Ishikawa (cell line): ENCODE results near the gene HNRNPU.

Experiments used
- CEBPB ChIP-seq: IDR thresholded peaks from 2 replicates; pipeline ENCODE4 v1.6.1; 2012
- CREB1 ChIP-seq: IDR thresholded peaks from 2 replicates; pipeline ENCODE4 v1.6.1; 2012; ENCODE audit warnings: low read depth
- EGR1 ChIP-seq: IDR thresholded peaks from 2 replicates; pipeline ENCODE4 v1.6.1; 2012
- EP300 ChIP-seq: IDR thresholded peaks from 2 replicates; pipeline ENCODE4 v1.6.1; 2012; ENCODE audit warnings: borderline replicate concordance
- FOXM1 ChIP-seq: IDR thresholded peaks from 2 replicates; pipeline ENCODE4 v1.6.1; 2012; ENCODE audit warnings: low read depth, borderline replicate concordance
- NFIC ChIP-seq: IDR thresholded peaks from 2 replicates; pipeline ENCODE4 v1.6.1; 2012
- RAD21 ChIP-seq: IDR thresholded peaks from 2 replicates; pipeline ENCODE4 v1.6.1; 2012; ENCODE audit warnings: low read depth
- TAF1 ChIP-seq: IDR thresholded peaks from 2 replicates; pipeline ENCODE4 v1.6.1; 2012; ENCODE audit warnings: low read depth, mild to moderate bottlenecking
- TCF12 ChIP-seq: IDR thresholded peaks from 2 replicates; pipeline ENCODE4 v1.6.1; 2012; ENCODE audit warnings: low read depth
- TEAD4 ChIP-seq: IDR thresholded peaks from 2 replicates; pipeline ENCODE4 v1.6.1; 2012
- YY1 ChIP-seq: IDR thresholded peaks from 2 replicates; pipeline ENCODE4 v1.6.1; 2012; ENCODE audit warnings: low read depth
- ZBTB7A ChIP-seq: IDR thresholded peaks from 2 replicates; pipeline ENCODE4 v1.6.1; 2012; ENCODE audit warnings: low read depth
- TF ChIP-seq, protein P1 (sequence below): IDR thresholded peaks from 2 replicates; pipeline ENCODE4 v1.6.1; 2012; ENCODE audit warnings: low read depth, mild to moderate bottlenecking
- TF ChIP-seq, protein P2 (sequence below): IDR thresholded peaks from 2 replicates; pipeline ENCODE4 v1.6.1; 2012
- TF ChIP-seq, protein P3 (sequence below): IDR thresholded peaks from 2 replicates; pipeline ENCODE4 v1.6.1; 2012

HNRNPU gene

DNA sequence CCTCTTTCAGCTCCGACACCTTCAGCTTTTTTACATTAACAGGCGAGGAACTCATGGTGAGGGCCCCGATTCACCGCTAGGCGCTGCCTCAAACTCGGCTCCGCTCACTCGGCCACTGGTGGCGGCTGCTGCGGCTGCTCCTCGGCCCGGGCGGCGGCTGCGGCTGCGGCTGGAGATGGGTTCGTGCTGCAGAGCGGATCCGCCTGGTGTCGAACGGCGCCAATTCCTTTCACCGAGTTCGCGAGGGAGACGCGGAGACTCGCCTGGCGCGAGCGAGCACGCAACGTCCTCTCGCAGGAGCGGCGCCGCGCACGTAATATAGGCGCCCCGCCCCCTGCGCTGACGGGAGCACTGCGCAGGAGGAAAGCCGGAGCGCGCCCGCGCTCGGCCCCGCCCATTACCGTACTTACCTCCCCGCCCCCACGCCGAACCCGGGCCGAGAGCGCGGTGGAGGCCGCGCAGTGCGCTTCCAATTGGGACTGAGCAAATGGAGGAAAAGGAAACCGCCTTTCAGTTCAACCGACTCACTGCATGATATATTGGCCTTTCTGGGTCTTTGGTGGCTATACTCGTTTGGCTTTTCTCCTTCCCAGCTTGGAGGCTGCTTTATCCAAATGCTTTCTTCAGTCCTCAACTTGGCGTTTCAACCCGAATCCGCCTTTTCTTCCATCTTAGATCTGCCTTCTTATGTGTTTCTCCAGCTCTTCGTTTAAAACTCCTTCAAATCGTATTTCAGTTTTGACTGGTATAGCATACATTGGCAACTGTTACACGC lies at the start of gene HNRNPU:
Gene HNRNPU (minus strand): TSS at position 291 of the 775 bp plus-strand sequence. CDS start 236 bp downstream, at position 55.
- TF ChIP-seq, protein P1, sequence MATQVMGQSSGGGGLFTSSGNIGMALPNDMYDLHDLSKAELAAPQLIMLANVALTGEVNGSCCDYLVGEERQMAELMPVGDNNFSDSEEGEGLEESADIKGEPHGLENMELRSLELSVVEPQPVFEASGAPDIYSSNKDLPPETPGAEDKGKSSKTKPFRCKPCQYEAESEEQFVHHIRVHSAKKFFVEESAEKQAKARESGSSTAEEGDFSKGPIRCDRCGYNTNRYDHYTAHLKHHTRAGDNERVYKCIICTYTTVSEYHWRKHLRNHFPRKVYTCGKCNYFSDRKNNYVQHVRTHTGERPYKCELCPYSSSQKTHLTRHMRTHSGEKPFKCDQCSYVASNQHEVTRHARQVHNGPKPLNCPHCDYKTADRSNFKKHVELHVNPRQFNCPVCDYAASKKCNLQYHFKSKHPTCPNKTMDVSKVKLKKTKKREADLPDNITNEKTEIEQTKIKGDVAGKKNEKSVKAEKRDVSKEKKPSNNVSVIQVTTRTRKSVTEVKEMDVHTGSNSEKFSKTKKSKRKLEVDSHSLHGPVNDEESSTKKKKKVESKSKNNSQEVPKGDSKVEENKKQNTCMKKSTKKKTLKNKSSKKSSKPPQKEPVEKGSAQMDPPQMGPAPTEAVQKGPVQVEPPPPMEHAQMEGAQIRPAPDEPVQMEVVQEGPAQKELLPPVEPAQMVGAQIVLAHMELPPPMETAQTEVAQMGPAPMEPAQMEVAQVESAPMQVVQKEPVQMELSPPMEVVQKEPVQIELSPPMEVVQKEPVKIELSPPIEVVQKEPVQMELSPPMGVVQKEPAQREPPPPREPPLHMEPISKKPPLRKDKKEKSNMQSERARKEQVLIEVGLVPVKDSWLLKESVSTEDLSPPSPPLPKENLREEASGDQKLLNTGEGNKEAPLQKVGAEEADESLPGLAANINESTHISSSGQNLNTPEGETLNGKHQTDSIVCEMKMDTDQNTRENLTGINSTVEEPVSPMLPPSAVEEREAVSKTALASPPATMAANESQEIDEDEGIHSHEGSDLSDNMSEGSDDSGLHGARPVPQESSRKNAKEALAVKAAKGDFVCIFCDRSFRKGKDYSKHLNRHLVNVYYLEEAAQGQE, result 0 out of 2 replicates have a peak, but pooled peaks have one; percentile 33
- TF ChIP-seq ZBTB7A, result 0 out of 2 replicates have a peak, but pooled peaks have one; percentile 13
- TF ChIP-seq, protein P2, sequence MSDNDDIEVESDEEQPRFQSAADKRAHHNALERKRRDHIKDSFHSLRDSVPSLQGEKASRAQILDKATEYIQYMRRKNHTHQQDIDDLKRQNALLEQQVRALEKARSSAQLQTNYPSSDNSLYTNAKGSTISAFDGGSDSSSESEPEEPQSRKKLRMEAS, result peak; percentile 77
- no peak for TF ChIP-seq TEAD4
- 0 out of 2 replicates have a peak, but pooled peaks have one; percentile 5 for TF ChIP-seq NFIC
- no peak for TF ChIP-seq FOXM1
- TF ChIP-seq TAF1, result peak; percentile 99
- peak; percentile 57; the same call in 1 of the 2 replicates for TF ChIP-seq TCF12
- TF ChIP-seq CEBPB, result no peak
- peak; percentile 54; the same call in 1 of the 2 replicates for TF ChIP-seq CREB1
- TF ChIP-seq YY1, result no peak
- TF ChIP-seq, protein P3, sequence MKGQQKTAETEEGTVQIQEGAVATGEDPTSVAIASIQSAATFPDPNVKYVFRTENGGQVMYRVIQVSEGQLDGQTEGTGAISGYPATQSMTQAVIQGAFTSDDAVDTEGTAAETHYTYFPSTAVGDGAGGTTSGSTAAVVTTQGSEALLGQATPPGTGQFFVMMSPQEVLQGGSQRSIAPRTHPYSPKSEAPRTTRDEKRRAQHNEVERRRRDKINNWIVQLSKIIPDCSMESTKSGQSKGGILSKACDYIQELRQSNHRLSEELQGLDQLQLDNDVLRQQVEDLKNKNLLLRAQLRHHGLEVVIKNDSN, result no peak
- TF ChIP-seq EGR1, result no peak
- no peak for TF ChIP-seq RAD21
- TF ChIP-seq EP300, result peak; percentile 43; the same call in 1 of the 2 replicates

DNA sequence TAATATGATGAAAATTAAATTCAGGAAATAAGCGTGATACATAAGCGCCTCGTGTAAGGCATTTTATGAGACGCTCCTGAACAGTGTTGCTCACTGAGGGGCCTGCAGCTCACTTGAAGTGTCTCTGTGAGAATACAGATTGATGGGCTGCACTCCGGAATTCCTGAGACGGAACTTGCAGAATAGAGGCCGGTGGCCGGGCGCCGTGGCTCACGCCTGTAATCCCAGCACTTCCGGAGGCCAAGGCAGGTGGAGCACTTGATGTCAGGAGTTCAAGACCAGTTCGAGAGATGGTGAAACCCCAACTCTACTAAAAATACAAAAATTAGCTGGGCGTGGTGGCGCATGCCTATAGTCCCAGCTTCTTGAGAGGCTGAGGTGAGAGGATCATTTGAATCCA lies 49.5 kb upstream of the HNRNPU start:
- no peak for TF ChIP-seq RAD21
- no peak for TF ChIP-seq YY1
- no peak for TF ChIP-seq TEAD4
- no peak for TF ChIP-seq CEBPB

DNA sequence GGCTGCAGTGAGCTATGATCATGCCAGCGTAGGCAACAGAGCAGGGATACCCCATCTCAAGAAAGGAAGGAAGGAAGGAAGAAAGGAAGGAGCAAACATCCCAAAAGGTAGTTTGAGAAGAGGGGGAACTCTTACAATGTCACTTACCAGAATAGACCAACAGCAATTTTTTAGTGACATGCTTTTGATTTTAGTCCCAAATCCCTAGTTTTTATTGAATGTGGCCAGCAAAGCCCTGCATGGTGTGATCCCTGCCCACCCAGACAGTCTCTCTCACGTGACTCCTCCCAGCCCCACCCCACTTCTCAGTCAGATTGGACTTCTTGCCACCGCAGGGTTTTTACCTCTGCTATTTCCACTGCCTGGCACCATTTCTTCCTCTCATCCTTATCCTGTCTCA lies 39.8 kb upstream of the HNRNPU start:
- no peak for TF ChIP-seq FOXM1

DNA sequence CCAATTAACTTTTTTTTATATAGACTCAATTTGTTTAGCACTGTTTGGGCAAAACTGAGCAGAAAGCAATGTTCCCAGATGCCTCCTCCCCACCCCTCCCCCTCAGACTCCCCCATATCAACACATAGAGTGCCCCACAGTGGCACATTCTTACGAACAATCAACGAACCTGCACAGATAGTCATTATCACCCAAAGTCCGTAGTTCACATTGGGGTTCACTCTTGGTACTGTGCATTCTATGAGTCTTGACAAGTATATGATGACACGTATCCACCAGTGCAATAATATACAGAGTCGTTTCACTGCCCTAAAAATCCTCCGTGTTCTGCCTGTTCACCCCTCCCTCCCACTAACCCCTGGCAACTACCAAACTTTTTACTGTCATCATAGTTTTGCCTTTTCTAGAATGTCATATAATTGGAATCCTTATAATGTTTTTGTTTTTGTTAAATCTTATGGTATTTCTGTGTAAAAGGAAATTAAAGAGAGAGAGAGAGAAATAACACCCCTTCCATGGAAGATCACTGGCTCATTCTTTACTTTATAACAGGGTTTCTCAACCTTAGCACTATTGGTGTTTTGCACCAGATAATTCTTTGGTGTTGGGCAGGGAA lies 37.2 kb upstream of the HNRNPU start:
- TF ChIP-seq ZBTB7A, result no peak
- TF ChIP-seq RAD21, result no peak
- TF ChIP-seq TEAD4, result no peak
- no peak for TF ChIP-seq NFIC
- TF ChIP-seq, protein P3, result no peak
- no peak for TF ChIP-seq FOXM1
- TF ChIP-seq EGR1, result no peak

DNA sequence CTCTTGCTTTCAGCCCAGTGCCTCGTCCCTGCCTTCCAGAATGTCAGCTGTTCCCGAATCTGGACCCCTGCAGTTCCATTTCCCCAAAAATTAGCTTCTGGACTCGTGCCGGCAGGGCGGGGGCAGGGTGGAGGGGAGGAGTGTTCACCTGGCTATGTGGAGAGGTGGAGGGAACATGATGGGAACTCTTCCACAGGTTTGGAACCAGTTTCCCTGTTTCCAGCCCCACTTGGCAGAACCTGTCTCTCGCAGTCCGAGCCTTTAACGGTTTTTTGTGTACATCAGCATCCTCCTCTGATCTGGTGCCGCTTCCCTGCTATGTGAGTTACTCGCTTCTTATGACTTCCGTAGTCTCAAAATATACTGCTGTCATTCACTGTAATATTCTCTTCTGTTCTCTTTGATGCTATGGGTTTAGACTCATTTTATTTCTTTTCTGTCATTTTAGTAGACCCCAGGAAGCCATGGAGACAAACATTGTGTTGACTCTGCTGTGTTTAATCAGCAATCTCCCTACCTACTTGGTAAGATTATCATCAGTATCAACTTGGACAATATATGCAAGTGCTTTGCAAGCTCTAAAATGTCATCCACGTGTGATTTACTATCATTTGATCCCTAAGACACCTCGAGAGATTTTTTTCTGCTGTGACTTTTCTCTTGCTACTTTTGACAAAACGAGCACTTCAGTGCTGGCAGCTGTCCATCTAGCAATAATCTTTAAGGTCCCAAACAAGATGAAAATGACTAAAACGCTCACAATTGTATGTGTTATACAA lies 33.3 kb upstream of the HNRNPU start:
- no peak for TF ChIP-seq TCF12
- TF ChIP-seq, protein P3, result no peak
- TF ChIP-seq EP300, result no peak
- no peak for TF ChIP-seq NFIC
- no peak for TF ChIP-seq RAD21
- TF ChIP-seq CREB1, result no peak
- TF ChIP-seq, protein P1, result no peak
- no peak for TF ChIP-seq YY1
- TF ChIP-seq FOXM1, result no peak
- TF ChIP-seq TEAD4, result no peak
- no peak for TF ChIP-seq ZBTB7A
- TF ChIP-seq, protein P2, result no peak
- no peak for TF ChIP-seq TAF1
- no peak for TF ChIP-seq EGR1
- TF ChIP-seq CEBPB, result no peak
